HG03442 (cell line): Measurements from ENCODE around the gene VWA3A.
A peak's percentile ranks its signal among the peaks of the same experiment; 100 is the strongest.
"Not testable (repeated sequence)": the region's sequence is repeated elsewhere in the genome, so short reads cannot be mapped to it uniquely, and the experiment has no call there.

Source experiments
- ATAC-seq: cut with Tn5 transposase; IDR thresholded peaks from one replicate; pipeline ENCODE4 v1.9.1; 2021; ENCODE audit warnings: mild to moderate bottlenecking, moderate library complexity; ENCODE audit not compliant: unreplicated experiment

The VWA3A gene

GRCh38 chr16:22195695-22196558 is 103.6 kb downstream of the VWA3A start:
- peak; percentile 23 for ATAC-seq

GRCh38 chr16:22196559-22197168 is 104.3 kb downstream of the VWA3A start:
- not testable (repeated sequence) for ATAC-seq

GRCh38 chr16:22198547-22199293 is 106.4 kb downstream of the VWA3A start:
- no peak for ATAC-seq

- no peak for ATAC-seq
These were observed 109.9 kb downstream of the VWA3A start for GRCh38 chr16:22202261-22202637.

GRCh38 chr16:22203091-22203490 is 110.8 kb downstream of the VWA3A start:
- no peak for ATAC-seq

GRCh38 chr16:22204091-22204655 is 111.8 kb downstream of the VWA3A start:
- no peak for ATAC-seq

- ATAC-seq = no peak
These were observed 113.3 kb downstream of the VWA3A start for GRCh38 chr16:22205577-22206012.

- ATAC-seq = peak; percentile 76
These were observed 113.9 kb downstream of the VWA3A start, which contains the start of gene EEF2K for GRCh38 chr16:22206013-22206841. TSS of gene EEF2K (plus strand) at chr16:22206278. CDS start at chr16:22225730, 19,452 bp downstream.
